H9 (cell line): ENCODE results near the gene HLA-G. TPM values are rescaled to one million over a fixed set of nuclear protein-coding genes. Genes with fewer than 3 reads are reported as not detected.
A peak's percentile ranks its signal among the peaks of the same experiment; 100 is the strongest.

ENCODE experiments used
- DNase-seq: peaks from one replicate; pipeline ENCODE4 v3.0.0-alpha.2; 2017
- H2AFZ ChIP-seq: one replicate; pipeline ENCODE4 v1.6.1; 2013; ENCODE audit warnings: mild to moderate bottlenecking, low read length, control low read depth, moderate library complexity
- H2AK5ac ChIP-seq: 2 replicates; pipeline ENCODE4 v1.6.1; 2013; ENCODE audit warnings: low read length, control low read depth, mixed read lengths; ENCODE audit not compliant: insufficient read length
- H2BK120ac ChIP-seq: one replicate; pipeline ENCODE4 v1.6.1; 2013; ENCODE audit warnings: low read depth, mild to moderate bottlenecking, low read length, control low read depth, inconsistent platforms; ENCODE audit not compliant: poor library complexity, severe bottlenecking
- H2BK12ac ChIP-seq: 2 replicates; pipeline ENCODE4 v1.6.1; 2013; ENCODE audit warnings: low read length, control low read depth, mixed read lengths, low read depth; ENCODE audit not compliant: insufficient read length
- H2BK15ac ChIP-seq: 2 replicates; pipeline ENCODE4 v1.6.1; 2013; ENCODE audit warnings: low read depth, low read length, control low read depth
- H2BK20ac ChIP-seq: one replicate; pipeline ENCODE4 v1.6.1; 2013; ENCODE audit warnings: low read depth, mild to moderate bottlenecking, low read length, control low read depth, inconsistent platforms; ENCODE audit not compliant: poor library complexity, severe bottlenecking
- H2BK5ac ChIP-seq: 2 replicates; pipeline ENCODE4 v1.6.1; 2013; ENCODE audit warnings: low read length, control low read depth, mixed read lengths; ENCODE audit not compliant: insufficient read length
- H3K14ac ChIP-seq: 2 replicates; pipeline ENCODE4 v1.6.1; 2013; ENCODE audit warnings: low read length, control low read depth; ENCODE audit not compliant: insufficient read depth
- H3K18ac ChIP-seq: 2 replicates; pipeline ENCODE4 v1.6.1; 2013; ENCODE audit warnings: low read depth, mild to moderate bottlenecking, mixed read lengths, low read length, control low read depth; ENCODE audit not compliant: insufficient read length
- H3K23ac ChIP-seq: 2 replicates; pipeline ENCODE4 v1.6.1; 2013; ENCODE audit warnings: low read length, control low read depth, mixed read lengths, low read depth; ENCODE audit not compliant: insufficient read length
- H3K23me2 ChIP-seq: 2 replicates; pipeline ENCODE4 v1.6.1; 2013; ENCODE audit warnings: low read depth, mild to moderate bottlenecking, mixed read lengths, low read length, control low read depth; ENCODE audit not compliant: insufficient read length, poor library complexity, severe bottlenecking
- H3K27ac ChIP-seq: 2 replicates; pipeline ENCODE4 v1.5.1; 2013; ENCODE audit warnings: low read length, control low read depth, mixed read lengths, low read depth; ENCODE audit not compliant: insufficient read length
- H3K27me3 ChIP-seq: 2 replicates; pipeline ENCODE4 v1.6.1; 2013; ENCODE audit warnings: low read length, control low read depth, inconsistent platforms; ENCODE audit not compliant: insufficient read depth
- H3K4ac ChIP-seq: 2 replicates; pipeline ENCODE4 v1.6.1; 2013; ENCODE audit warnings: low read depth, mild to moderate bottlenecking, control low read depth, inconsistent platforms, low read length, moderate library complexity
- H3K4me1 ChIP-seq: 2 replicates; pipeline ENCODE4 v1.6.1; 2013; ENCODE audit warnings: low read length, control low read depth, inconsistent platforms; ENCODE audit not compliant: insufficient read depth
- H3K4me2 ChIP-seq: 2 replicates; pipeline ENCODE4 v1.6.1; 2013; ENCODE audit warnings: low read length, control low read depth, mixed read lengths; ENCODE audit not compliant: insufficient read length, insufficient read depth
- H3K56ac ChIP-seq: 2 replicates; pipeline ENCODE4 v1.6.1; 2013; ENCODE audit warnings: low read depth, mild to moderate bottlenecking, mixed read lengths, low read length, control low read depth; ENCODE audit not compliant: insufficient read length
- H3K79me1 ChIP-seq: 2 replicates; pipeline ENCODE4 v1.6.1; 2013; ENCODE audit warnings: low read depth, mild to moderate bottlenecking, moderate library complexity, low read length, control low read depth, inconsistent platforms; ENCODE audit not compliant: insufficient read depth, poor library complexity, severe bottlenecking
- H3K79me2 ChIP-seq: 2 replicates; pipeline ENCODE4 v1.6.1; 2013; ENCODE audit warnings: low read length, control low read depth, inconsistent platforms; ENCODE audit not compliant: insufficient read depth
- H3K9ac ChIP-seq: 2 replicates; pipeline ENCODE4 v1.6.1; 2013; ENCODE audit warnings: low read length, control low read depth, mixed read lengths; ENCODE audit not compliant: insufficient read length; ENCODE audit errors: extremely low read depth
- H3K9me3 ChIP-seq: one replicate; pipeline ENCODE4 v1.6.1; 2013; ENCODE audit warnings: low read depth, low read length, inconsistent platforms; ENCODE audit not compliant: control insufficient read depth
- H3T11ph ChIP-seq: one replicate; pipeline ENCODE4 v1.6.1; 2013; ENCODE audit warnings: mild to moderate bottlenecking, low read length, control low read depth, inconsistent platforms
- H4K20me1 ChIP-seq: one replicate; pipeline ENCODE4 v1.6.1; 2013; ENCODE audit not compliant: control insufficient read depth, insufficient read length, insufficient read depth
- H4K5ac ChIP-seq: 2 replicates; pipeline ENCODE4 v1.6.1; 2013; ENCODE audit warnings: low read depth, mild to moderate bottlenecking, mixed read lengths, low read length, control low read depth; ENCODE audit not compliant: insufficient read length
- H4K8ac ChIP-seq: replicated peaks from 2 replicates; pipeline ENCODE4 v1.6.1; 2013; ENCODE audit warnings: low read length, control low read depth, mixed read lengths, low read depth; ENCODE audit not compliant: insufficient read length
- H4K91ac ChIP-seq: 2 replicates; pipeline ENCODE4 v1.6.1; 2013; ENCODE audit warnings: low read depth, mild to moderate bottlenecking, moderate library complexity, mixed read lengths, low read length, control low read depth; ENCODE audit not compliant: insufficient read length
- H3K27ac Mint-ChIP-seq, 3 experiments: 2 replicates in 2 of 3; 3 replicates in 1 of 3; pipeline ENCODE4 v1.8.0; 2020 to 2021; ENCODE audit warnings: mixed read lengths in 3 of 3, mild to moderate bottlenecking in 1 of 3, moderate library complexity in 1 of 3
- H3K27me3 Mint-ChIP-seq: 2 replicates; pipeline ENCODE4 v1.8.0; 2021; ENCODE audit warnings: low read depth, mild to moderate bottlenecking, moderate library complexity, mixed read lengths
- H3K36me3 Mint-ChIP-seq, 3 experiments: 2 replicates in 2 of 3; 3 replicates in 1 of 3; pipeline ENCODE4 v1.8.0; 2020 to 2021; ENCODE audit warnings: low read depth in 3 of 3, mixed read lengths in 3 of 3; ENCODE audit not compliant: insufficient read depth in 1 of 3
- H3K4me1 Mint-ChIP-seq, 2 experiments: 2 replicates each; pipeline ENCODE4 v1.8.0; 2020; ENCODE audit warnings: mixed read lengths in 2 of 2
- H3K4me3 Mint-ChIP-seq, 2 experiments: 2 replicates in 1 of 2; 3 replicates in 1 of 2; pipeline ENCODE4 v1.8.0; 2020 to 2021; ENCODE audit warnings: mild to moderate bottlenecking in 2 of 2, mixed read lengths in 2 of 2, moderate library complexity in 1 of 2
- H3K9me3 Mint-ChIP-seq, 2 experiments: 2 replicates in 1 of 2; 3 replicates in 1 of 2; pipeline ENCODE4 v1.8.0; 2020; ENCODE audit warnings: mild to moderate bottlenecking in 2 of 2, mixed read lengths in 2 of 2, moderate library complexity in 1 of 2
- CTCF ChIP-seq: fragments of 200-600 bp; sonication (generic); conservative IDR thresholded peaks from 3 replicates; pipeline ENCODE4 v1.8.0; 2021; ENCODE audit warnings: antibody characterized with exemption, mild to moderate bottlenecking
- WGBS: extraction: QIAGEN DNeasy Blood & Tissue Kit; methylation state at CpG from one replicate; pipeline ENCODE4 v1.1.7; 2013; ENCODE audit warnings: missing lambda C conversion rate, low lambda C conversion rate, mixed read lengths; ENCODE audit not compliant: insufficient read length; ENCODE audit errors: extremely low coverage; 5-methylcytosine and 5-hydroxymethylcytosine counted together
- total RNA-seq: library from RNA; stranded (reverse); gene quantifications from 2 replicates; pipeline ENCODE4 v1.2.1, GENCODE V29; 2021

HLA-G gene
- total RNA-seq, 1 experiment from 2014 or later, result 2.7 TPM

- H2BK20ac ChIP-seq, result no peak overlapping the region
- peak overlapping the region; percentile 69 to 79 for H3K4me3 Mint-ChIP-seq
These were observed 809 bp downstream of the HLA-G start for GRCh38 chr6:29828471-29828797.

More at GRCh38 chr6:29828471-29828797, 809 bp downstream of the HLA-G start:
- no peak overlapping the region for H3K18ac ChIP-seq
- no peak overlapping the region for H3K4ac ChIP-seq
- H3K23ac ChIP-seq, result no peak overlapping the region
- H2AK5ac ChIP-seq, result no peak overlapping the region
- no peak overlapping the region for H4K91ac ChIP-seq
- Mint-ChIP-seq H3K4me1 (peaks cover 2 to 11% of the 10 kb centered on the region in 2 experiments; a peak in 3 of 4 replicates), H3K27ac (no peak overlapping the region), H3K27me3 (peaks cover 75% of the 10 kb centered on the region), H3K9me3 (no peaks in the 10 kb centered on the region; a peak in 1 of 5 replicates), H3K36me3 (peaks cover 0 to 2% (median 0%) of the 10 kb centered on the region in 3 experiments; a peak in 2 of 7 replicates)
- no peak overlapping the region for H2AFZ ChIP-seq
- TF ChIP-seq CTCF, result no peak
- H2BK15ac ChIP-seq, result no peak overlapping the region
- WGBS, result no CpG with 5 or more reads among the region's 26 CpGs
- H4K5ac ChIP-seq, result no peak overlapping the region
- no peaks in the 10 kb centered on the region for H4K20me1 ChIP-seq
- DNase-seq, result peak; percentile 75
- H3K9ac ChIP-seq, result no peak overlapping the region
- no peak overlapping the region for H2BK12ac ChIP-seq
- H3K79me2 ChIP-seq, result no peaks in the 10 kb centered on the region
- H3K9me3 ChIP-seq, result no peaks in the 10 kb centered on the region
- peaks cover 11% of the 10 kb centered on the region for H3K23me2 ChIP-seq
- peak overlapping the region; percentile 62 for H3K4me2 ChIP-seq
- H3K27me3 ChIP-seq, result peaks cover 12% of the 10 kb centered on the region; the same call in 1 of the 2 replicates
- H3K56ac ChIP-seq, result no peak overlapping the region
- H3K27ac ChIP-seq, result no peak overlapping the region
- no peaks in the 10 kb centered on the region for H3K79me1 ChIP-seq
- H2BK5ac ChIP-seq, result no peak overlapping the region
- H2BK120ac ChIP-seq, result no peak overlapping the region
- H4K8ac ChIP-seq, result no peak overlapping the region
- H3K14ac ChIP-seq, result no peak overlapping the region
- no peaks in the 10 kb centered on the region for H3K4me1 ChIP-seq
- H3T11ph ChIP-seq, result no peak overlapping the region
